Measurements from ENCODE around the gene DMAC2L.

- no peak for TF ChIP-seq CTCF (IDR thresholded peaks at IDR 0.05; ENCODE audit: poor library complexity)
- no peak for TF ChIP-seq EZH2phosphoT487 (IDR thresholded peaks at IDR 0.05; ENCODE audit: low read depth, severe bottlenecking, unreplicated experiment)
- TF ChIP-seq EZH2 (IDR thresholded peaks at IDR 0.05; ENCODE audit: borderline replicate concordance) = no peak
Measured at GRCh38 chr14:50343434-50343833, 31.3 kb downstream of the DMAC2L start.

Measured in hepatocyte (in vitro differentiated cells).